ENCODE data around the gene LDHAL6B.

DNA sequence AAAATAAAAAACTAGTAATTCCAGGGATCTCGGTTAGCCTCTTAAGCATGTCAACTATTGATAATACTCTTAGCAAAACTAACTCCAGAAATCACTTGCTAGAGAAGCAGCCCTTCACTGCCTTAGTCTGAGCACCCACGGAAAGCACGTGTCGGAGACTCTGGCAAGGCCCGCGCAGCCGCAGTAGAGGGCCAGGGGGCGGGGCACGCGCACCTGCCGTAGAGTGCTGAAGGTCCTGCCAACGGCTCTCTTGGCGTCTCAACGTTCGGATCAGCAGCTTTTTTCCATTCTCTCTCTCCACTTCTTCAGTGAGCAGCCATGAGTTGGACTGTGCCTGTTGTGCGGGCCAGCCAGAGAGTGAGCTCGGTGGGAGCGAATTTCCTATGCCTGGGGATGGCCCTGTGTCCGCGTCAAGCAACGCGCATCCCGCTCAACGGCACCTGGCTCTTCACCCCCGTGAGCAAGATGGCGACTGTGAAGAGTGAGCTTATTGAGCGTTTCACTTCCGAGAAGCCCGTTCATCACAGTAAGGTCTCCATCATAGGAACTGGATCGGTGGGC, at the start of gene LDHAL6B:
- TF ChIP-seq CTCF (IDR thresholded peaks at IDR 0.05) (no peak), EP300 (IDR thresholded peaks at IDR 0.05) (no peak)
